Uterus (tissue), 2 donors: ENCODE results near the gene PRSS56.

Experiments
- POLR2A ChIP-seq, 2 donors: fragments of 450-650 bp; IDR thresholded peaks; one replicate each; pipeline ENCODE4 v1.6.1; 2016; ENCODE audit warnings: antibody characterized with exemption in 2 of 2, mild to moderate bottlenecking in 1 of 2, moderate library complexity in 1 of 2
- TF ChIP-seq, protein P1 (sequence below), 4 experiments: fragments of 200-600 bp in 2 of 4; fragments of 450-650 bp in 2 of 4; sonication (generic) in 2 of 4; IDR thresholded peaks; one replicate each; pipeline ENCODE4 v1.5.1; 2016 to 2019; ENCODE audit warnings: antibody characterized with exemption in 4 of 4, mild to moderate bottlenecking in 2 of 4, moderate library complexity in 1 of 4

DNA sequence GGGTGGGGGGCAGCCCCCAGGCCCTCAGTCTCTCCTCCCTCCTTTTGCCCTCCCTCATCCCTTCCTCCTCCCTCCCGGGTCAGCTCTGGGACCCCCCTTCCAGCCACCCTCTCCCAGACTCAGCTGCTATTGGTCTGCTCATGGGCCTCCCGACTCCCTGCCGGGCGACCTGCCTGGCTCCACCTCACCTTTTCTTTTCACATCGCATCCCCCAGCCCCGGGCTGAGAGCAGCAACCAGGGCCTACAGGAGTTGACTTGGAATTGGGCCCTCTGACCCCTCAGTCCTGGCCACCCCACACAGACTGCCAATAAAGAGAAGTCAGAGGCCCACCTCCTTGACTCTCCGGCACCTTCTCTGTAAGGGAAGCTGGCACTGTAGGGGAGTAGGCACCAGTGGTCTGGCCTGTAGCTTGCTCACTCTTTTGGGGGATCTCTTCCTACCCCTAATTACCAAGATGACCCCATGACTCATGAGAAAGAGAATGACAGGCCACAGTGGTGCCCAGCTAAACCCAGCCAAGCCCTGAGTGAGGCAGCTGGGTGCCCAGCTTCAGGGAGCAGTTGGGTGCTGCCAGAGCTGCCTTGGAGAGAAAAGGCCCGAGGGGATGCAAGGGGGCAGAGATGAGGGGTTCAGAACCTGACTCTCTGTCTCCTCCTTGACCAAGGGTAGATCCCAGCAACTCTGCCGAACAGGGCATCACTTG, 30.5 kb upstream of the PRSS56 start:
- TF ChIP-seq, protein P1, sequence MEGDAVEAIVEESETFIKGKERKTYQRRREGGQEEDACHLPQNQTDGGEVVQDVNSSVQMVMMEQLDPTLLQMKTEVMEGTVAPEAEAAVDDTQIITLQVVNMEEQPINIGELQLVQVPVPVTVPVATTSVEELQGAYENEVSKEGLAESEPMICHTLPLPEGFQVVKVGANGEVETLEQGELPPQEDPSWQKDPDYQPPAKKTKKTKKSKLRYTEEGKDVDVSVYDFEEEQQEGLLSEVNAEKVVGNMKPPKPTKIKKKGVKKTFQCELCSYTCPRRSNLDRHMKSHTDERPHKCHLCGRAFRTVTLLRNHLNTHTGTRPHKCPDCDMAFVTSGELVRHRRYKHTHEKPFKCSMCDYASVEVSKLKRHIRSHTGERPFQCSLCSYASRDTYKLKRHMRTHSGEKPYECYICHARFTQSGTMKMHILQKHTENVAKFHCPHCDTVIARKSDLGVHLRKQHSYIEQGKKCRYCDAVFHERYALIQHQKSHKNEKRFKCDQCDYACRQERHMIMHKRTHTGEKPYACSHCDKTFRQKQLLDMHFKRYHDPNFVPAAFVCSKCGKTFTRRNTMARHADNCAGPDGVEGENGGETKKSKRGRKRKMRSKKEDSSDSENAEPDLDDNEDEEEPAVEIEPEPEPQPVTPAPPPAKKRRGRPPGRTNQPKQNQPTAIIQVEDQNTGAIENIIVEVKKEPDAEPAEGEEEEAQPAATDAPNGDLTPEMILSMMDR (IDR thresholded peaks at IDR 0.05), result no peak
- TF ChIP-seq POLR2A (IDR thresholded peaks at IDR 0.05), result no peak
